HG03108 (cell line): Measurements from ENCODE around the gene AMOTL2.

Source experiments
- ATAC-seq: cut with Tn5 transposase; IDR thresholded peaks from one replicate; pipeline ENCODE4 v1.9.1; 2021; ENCODE audit warnings: moderate library complexity; ENCODE audit not compliant: unreplicated experiment

Gene AMOTL2

DNA sequence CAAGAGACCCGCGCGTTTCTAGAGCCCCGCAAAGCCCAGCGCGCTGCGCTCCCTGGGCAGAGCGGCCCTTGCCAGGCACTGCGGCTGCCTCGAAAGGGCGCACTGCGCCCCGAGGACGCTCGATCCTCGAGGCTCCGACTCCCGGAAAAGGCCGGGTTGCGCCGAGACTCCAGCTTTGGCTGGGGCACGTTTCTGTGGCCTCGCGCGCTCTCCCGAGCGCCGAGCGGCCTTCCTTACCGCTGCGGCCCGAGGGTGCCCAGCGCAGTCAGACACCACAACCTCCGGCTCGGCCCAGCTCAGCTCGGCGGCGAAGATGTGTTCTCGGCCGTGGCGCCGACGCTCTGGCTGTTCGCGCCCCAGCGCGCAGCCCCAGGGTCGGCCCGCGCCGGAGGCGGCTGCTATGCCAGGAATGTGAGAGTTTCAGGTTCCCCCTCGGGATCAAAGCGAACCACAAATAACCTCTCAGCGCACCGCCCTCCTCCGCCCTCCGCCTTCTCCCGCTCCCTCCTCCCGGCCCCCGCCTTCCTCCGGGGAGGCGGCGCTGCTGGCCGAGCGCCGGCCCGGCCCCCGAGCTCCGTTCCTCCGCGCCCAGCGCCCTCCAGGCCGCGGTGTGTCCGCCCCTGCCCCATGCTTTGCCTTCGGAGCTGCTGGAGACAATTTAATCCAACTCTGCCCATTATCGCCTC is at the start of gene AMOTL2:
AMOTL2 (minus strand) TSS at position 343 of the 686 bp plus-strand sequence. CDS start 3,014 bp downstream, outside the sequence.
- ATAC-seq: no peak

DNA sequence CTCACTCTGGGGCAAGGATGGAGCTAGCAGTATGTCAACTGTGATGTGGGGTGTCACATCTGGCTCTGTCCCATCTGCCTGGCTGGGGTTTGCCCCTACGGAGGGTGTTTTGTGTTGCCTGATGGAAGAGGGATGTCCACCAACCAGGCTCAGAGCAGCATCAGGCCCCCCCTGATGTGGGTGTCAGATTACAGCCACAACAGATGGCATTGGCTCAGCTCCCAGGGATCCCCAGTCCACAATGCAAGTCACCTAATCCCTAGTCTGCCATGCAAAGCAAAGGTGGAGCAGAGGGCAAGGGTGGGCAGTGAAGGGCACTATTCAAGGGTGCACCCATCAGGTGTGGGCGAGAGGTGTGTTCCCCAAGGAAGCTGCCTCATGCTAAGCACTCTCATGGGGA is 48.9 kb upstream of the AMOTL2 start:
- no peak for ATAC-seq

DNA sequence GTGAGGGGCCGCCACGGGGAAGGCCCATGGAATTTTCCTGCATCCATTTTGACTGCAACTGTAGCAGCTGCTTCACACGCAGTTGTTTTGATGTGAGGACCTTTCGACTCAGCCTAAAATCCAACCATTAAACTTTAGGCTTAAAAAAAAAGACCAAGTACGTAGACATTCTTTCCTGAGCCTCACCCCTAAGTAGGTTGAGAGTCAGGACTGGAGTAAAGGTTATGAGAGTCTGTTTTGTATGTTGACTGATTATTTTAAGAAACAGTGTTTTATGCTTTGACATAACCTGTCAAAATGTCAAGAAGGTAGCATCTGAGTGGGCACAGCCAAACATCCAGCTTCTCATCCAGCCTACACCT is 45.7 kb upstream of the AMOTL2 start:
- ATAC-seq: no peak

DNA sequence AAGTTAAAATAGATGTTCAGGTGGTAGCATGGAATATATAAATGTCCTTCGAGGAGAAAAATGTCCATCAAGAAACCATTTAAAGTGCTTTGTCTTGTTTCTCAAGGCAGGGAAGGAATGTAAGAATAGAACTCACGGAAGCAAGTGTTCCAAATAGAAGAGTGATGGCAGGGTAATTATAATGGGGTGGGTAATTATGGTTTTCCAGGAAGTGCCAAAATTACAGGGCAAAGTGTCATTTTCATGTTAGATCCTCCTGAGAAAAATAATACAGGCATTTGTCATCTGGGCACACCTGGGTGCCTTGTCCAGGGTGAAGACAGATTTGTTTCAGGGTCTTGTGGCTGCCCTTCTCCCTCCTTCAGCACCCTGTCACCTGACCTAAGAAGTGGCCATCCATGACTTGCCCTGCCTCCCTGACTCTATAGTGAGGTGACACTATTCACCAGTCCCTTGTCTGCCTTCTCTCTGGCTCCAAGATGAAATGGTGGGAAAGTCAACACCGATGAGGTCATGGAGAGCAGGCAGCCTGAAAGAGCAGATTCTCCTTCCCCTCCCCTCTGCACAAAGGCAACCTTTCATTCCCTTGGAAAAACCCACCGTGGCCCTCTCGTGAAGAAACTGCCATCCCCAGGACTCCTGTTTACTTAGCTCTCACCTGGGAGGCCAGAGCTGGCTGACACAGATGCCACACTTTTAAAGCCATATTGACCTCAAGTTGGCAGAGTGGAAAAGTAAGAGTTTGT is 45.1 kb upstream of the AMOTL2 start:
- no peak for ATAC-seq

DNA sequence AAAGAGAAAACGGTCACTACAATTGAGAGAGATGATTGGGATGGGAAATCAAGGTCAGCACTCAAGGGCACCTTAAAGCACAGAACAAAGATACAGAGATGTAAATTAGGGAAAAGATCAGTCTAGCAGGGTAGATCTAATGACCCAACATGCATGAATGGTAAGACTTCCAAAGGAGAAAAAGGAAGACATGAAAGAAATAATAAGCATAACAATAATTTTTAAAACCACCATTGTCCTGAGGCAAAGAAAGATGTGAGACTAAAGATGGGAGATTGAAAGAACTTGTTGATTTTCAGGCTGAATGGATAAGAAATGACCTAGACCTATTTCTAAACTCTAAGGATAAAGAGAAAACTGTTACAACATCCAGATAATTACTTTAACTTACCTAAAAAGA is 34.8 kb upstream of the AMOTL2 start:
- ATAC-seq: no peak

DNA sequence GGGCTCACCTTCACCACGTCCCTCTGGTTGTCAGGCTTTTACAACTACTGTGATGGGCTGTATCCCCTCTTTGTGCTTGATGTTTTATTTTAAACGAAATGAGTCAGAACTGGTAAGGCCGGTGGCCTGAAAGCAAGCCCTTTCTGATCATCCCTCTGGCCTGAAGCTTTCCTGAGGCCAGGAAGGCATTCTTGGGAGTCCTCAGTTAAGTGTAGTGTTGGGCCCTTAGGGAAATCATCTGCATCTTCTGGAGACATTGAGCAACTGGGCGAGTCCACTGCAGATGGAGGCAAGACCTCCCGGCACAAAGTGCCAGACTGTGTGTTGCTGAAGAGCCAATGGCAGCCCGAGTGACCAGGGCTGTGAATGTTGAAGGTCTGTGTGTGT is 33.0 kb upstream of the AMOTL2 start:
- ATAC-seq: no peak

DNA sequence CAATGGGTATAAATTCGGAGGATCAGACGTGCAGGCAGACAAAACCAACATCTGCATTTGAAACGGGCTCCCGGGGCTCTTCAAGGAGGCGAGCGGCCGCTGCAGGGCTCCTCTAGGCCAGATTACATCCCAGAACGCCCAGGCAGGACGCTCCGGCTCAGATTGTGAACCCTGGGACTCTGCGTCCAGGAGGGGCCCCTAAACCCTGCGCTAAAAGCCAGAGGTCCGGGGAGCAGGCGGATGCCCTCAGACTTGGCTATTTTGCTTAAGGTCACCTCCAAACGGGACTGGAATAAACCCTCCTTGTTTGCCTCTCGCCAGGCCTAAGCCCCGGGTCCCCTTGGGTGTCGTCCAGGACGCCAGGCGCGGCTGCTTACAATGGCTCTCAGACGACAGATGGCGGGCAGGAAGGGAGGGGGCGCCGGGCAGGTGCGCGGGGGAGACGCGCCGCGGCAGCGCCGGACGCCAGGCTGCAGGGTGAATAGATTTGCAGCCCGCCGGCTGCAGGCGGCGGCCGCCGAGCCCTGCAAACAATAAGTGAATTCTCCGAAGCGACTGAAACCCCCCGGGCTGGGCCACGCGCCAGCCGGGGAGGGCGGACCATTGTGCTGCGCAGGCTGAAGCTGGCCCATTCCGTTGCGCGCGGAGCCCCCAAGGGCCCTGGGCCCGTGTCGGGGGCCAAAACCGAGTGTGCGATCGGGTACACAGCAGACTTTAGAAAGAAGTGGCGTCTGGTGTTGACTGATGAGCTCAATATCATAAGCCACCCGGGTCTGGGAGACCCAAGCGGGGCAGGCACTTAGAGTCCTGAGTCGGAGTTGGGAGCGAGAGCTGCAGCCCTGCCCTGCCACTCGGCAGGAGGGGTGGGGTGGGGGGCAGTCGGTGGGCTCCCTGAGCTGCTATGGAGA is 32.3 kb upstream of the AMOTL2 start:
- no peak for ATAC-seq

DNA sequence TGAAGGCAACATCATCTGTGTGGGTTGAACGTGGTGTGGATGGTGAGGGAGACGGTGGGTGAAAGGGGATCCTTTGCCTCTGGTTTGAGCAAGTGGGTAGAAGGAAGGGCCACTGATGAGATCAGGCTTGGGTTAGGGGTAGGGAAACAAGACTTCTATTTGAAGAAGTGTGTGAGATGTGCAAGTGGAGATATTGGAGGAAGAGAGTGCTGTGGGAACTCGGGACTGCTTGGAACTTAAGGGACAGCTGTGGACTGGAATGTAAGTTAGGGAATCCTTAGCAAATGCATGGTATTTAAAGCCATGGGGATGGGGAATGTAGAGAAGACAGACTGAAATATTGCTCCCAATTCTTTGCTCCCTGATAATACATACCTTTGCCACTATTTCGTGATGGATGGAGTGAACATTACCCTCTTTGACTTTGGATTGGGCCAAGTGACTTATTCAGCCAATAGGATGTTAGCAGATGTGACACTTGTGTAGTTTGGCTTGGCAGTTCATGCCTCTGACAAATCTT is 30.2 kb upstream of the AMOTL2 start:
- ATAC-seq: no peak

DNA sequence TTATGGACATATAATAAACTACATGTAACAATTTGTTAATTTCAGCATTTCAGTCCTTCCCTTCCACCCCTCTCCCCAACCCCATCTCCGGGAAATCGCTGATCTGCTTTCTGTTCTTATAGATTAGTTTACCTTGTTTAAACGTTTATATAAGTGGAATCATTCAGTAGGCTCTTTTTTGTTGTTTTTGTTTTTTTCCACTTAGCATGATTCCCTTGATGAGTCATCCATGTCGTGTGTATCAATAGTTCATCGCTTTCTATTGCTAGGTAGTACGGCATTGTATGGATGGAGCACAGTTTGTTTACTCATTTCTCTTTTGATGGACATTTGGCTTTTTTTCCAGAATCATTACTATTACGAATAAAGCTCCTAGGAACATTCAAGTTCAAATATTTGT is 23.5 kb upstream of the AMOTL2 start:
- no peak for ATAC-seq

DNA sequence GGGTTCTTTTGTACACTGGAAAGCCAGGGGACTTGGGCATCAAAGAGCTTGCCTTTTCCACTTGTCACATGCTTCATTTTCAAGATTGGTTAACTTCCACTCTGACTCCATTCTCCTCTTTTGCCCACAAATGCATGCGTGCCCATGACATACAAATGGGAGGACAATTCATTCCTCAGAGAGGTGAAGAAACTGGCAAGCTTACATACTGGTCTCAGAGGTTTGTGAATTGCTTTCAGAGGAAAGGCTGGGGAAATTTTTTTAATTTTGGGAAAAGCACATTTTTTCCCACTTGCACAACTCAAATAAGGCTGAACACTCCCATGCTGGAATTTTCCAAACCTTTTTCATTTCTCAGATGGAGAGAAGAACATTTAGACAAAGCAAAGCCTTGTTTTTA is 20.9 kb upstream of the AMOTL2 start:
- no peak for ATAC-seq

DNA sequence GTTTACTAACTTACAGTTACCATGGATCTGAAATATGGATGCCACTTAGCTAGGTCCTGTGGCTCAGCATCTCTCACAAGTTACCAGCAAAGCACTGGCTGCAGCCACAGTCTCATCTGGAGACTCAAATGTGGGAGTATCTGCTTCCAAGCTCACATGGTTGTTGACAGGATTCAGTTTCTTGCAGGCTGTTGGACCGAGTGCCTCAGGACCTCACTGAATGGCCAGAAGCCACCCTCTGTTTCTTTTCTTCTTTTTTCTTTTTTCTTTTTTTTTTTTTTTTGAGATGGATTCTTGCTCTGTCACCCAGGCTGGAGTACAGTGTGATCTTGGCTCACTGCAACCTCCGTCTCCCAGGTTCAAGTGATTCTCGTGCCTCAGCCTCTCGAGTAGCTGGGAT is 20.1 kb upstream of the AMOTL2 start:
- no peak for ATAC-seq

DNA sequence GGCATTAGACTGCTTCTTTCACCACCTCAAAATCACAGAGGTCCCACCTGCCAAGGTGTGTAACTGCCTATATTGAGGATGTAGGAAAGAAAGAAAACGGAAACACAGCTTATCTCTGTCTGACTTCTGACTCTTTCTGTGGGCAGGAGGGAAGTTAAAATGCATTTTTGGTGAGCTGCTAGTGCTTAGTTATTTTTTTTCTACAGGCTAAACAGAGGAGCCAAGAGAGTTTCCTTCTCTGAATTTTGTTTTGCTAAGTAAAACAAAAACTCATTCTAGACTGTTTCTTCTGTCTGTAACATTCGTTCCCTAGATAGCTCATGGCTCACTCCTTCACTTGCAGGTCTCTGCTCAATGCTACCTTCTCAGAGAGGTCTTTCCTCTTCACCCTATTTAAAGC is 18.8 kb upstream of the AMOTL2 start:
- no peak for ATAC-seq

DNA sequence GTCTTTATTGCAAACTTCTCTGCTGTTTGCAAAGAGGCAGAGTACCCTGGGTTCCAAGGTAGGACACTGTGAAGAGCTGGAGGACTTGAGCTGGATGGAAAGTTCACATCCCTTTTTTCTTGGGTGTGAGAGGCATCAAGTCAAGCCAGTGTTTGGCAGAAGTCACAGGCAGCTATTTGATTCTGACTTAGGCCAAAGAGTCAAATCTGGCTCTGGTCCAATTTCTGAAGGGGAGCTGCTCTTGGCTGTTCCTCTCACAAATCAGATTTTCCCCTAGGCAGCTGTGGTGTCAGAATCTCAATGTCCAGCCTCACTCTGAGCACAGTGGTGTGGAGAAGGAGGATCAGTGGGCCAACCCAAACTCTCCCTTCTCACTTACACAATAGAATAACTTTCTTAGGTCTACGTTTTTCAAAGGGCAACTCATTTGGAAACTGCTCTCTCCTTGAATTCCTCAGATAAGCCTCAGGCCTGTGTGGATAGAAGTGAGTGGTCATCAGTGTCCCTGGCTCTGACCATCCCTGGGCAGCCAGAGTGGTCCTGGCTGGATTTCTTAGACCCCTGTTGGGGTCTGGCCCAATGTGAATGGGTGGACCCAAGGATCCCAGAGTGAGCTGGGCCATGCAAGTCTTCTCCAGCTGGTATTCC is 18.2 kb upstream of the AMOTL2 start:
- ATAC-seq: no peak

DNA sequence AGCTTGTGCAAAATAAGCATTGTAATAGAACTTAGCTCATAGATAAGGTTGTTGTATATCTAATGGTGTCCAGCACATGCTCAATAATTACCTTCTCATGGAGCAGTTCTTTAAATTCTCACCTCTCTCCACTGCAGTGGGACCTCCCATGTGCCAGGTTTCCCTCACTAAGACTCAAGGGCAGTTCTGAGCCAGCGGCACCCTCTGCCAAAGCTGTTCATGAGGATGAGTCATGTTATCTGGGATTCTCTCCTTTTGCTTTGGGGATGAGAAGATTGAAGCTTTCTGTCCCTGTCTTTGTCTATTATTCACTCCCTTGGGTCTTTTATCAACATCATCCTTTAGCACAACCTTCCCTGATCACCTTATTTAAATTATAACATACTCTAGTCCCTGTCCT is 15.6 kb upstream of the AMOTL2 start:
- no peak for ATAC-seq

DNA sequence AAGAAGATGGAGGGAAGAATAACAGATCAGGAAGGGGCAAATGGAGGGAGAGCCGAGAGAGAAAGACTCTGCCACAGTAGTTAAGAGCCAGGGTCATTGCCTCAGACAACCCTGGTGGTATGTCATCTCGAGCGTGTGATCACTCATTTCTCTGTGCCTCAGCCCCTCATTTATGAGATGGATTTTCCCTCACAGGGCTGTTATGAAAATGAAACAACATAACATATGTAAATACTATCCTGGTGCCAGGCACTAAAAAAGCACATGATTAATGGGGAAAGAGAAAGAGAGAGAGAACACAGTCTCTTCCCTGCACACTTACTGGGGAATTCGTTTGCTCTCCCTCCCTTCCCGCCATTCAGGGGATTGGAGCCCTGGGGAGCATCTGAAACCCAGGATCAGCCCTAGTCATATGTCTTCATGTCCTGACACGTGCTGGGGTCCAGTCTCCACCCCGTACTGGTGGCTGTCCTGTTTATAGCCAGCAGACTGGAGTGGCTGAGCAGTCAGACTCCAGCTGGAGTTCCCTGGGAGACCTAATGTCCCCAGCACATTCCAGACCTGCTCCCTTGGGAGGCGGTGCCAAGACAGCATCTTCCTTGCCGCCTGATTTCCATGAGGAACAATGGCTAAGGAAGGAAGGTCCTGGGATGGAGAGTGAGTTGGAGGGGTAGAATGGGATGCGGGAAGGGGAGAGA is 14.7 kb upstream of the AMOTL2 start:
- no peak for ATAC-seq

DNA sequence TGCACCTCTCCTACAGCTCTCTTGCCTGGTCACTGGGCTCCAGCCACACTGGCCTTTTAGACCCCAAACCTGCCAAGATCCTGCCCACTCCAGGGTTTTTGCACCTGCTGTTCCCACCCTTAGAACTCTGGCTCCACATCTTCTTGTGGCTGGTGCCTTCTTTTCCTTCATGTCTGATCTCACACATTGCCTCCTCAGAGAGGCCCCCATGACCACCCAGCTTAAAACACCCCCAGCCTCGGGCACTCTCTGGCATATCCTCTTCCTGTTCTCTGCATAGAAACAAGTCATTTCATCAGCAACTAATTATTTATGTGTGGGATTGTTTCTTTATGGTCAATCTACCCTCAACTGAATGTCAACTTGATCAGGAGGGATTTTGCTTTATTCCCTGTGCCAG is 14.0 kb upstream of the AMOTL2 start:
- no peak for ATAC-seq

DNA sequence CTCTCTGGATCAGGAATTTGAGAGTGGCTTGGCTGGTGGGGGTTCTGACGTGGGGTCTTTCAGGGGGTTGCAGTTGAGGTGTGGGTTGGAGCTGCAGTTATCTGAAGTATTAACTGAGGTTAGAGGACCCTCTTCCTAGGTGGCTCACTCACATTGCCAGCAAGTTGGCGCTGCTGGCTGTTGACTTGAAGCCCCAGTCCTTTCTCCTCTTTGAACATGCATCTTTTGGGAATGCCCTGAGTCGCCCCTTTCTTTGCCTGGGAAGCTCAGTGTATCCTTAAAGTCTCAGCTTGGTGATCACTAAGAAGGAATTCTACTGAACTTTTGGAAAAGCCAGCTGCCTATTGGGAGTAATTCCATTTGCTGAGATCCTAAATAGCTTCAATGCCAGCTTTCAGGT is 13.0 kb upstream of the AMOTL2 start:
- ATAC-seq: no peak

DNA sequence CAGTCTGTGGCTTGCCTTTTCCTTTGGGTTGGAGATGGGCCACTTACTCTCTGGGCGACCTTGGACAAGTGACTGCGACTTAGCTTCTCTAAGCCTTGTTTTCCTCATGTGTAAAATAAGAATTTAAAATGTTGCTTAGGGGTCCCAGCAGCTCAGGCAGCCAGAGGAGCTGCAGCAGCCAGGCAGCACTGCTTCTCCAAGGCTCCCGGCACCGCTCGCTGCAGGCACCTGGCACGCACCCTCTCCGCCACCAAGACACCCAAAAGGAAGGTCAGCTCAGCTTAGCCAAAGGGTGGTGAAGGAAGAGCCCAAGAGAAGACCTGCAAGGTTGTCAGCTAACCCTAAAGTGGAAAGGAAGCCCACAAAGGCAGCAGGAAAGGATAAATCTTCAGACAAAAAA is 10.7 kb upstream of the AMOTL2 start:
- ATAC-seq: no peak

DNA sequence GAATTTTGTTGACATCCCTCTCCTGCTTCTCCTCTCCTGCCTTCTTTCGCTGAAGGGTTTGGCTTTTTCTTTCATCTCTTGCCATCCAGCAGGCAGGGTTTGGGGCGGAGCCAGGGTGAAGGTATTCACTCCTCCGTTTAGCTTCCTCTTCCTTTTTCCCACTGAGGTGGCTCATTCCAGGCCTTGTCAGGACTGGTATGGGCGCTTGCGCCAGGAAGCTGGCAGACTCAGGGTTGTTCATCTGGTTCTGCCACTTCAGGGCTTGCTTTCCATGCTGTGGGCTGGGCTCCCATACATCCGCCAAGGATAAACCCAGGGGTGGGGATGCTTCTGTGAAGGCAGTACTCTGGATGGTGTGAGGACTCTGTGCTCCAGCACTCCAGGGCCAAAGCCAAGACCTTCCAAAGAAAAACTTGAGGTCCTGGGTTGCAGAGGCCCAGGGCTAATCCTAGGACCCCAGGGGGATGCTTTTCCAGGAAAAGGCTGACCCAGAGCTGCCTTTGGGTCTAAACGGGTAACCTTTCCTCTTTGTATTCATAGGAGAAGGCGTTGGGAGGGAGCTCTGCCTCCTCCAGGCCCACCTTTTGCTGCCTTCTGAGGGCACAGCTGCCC is 7.7 kb upstream of the AMOTL2 start:
- no peak for ATAC-seq

DNA sequence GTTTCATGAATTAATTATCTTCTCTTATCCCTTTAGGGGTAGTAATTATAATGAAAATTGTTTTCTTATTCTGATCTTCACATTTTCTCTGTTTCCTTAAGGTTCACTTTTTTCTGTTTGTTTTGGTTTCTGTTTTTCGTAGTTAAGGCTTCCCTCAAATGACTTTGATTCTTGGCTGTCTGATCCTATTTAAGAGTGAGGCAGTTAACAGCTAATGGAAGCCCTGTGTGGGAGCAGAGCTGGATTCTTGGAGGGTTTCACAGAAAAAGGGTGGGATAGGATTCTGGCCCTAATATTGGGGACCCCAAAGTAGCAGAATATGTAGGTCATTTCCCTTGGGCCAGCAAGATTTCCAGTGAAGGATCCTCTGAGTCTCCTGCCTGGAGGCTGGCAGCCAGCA is 6.8 kb upstream of the AMOTL2 start:
- ATAC-seq: no peak
